H9 (cell line): ENCODE measurements around the gene HOXC11. TPM values are rescaled to one million over a fixed set of nuclear protein-coding genes. Genes with fewer than 3 reads are reported as not detected.

Source experiments
- DNase-seq: peaks from one replicate; pipeline ENCODE4 v3.0.0-alpha.2; 2017
- H2AFZ ChIP-seq: one replicate; pipeline ENCODE4 v1.6.1; 2013; ENCODE audit warnings: mild to moderate bottlenecking, low read length, control low read depth, moderate library complexity
- H2AK5ac ChIP-seq: 2 replicates; pipeline ENCODE4 v1.6.1; 2013; ENCODE audit warnings: low read length, control low read depth, mixed read lengths; ENCODE audit not compliant: insufficient read length
- H2BK120ac ChIP-seq: one replicate; pipeline ENCODE4 v1.6.1; 2013; ENCODE audit warnings: low read depth, mild to moderate bottlenecking, low read length, control low read depth, inconsistent platforms; ENCODE audit not compliant: poor library complexity, severe bottlenecking
- H2BK12ac ChIP-seq: 2 replicates; pipeline ENCODE4 v1.6.1; 2013; ENCODE audit warnings: low read length, control low read depth, mixed read lengths, low read depth; ENCODE audit not compliant: insufficient read length
- H2BK15ac ChIP-seq: 2 replicates; pipeline ENCODE4 v1.6.1; 2013; ENCODE audit warnings: low read depth, low read length, control low read depth
- H2BK20ac ChIP-seq: one replicate; pipeline ENCODE4 v1.6.1; 2013; ENCODE audit warnings: low read depth, mild to moderate bottlenecking, low read length, control low read depth, inconsistent platforms; ENCODE audit not compliant: poor library complexity, severe bottlenecking
- H2BK5ac ChIP-seq: 2 replicates; pipeline ENCODE4 v1.6.1; 2013; ENCODE audit warnings: low read length, control low read depth, mixed read lengths; ENCODE audit not compliant: insufficient read length
- H3K14ac ChIP-seq: 2 replicates; pipeline ENCODE4 v1.6.1; 2013; ENCODE audit warnings: low read length, control low read depth; ENCODE audit not compliant: insufficient read depth
- H3K18ac ChIP-seq: 2 replicates; pipeline ENCODE4 v1.6.1; 2013; ENCODE audit warnings: low read depth, mild to moderate bottlenecking, mixed read lengths, low read length, control low read depth; ENCODE audit not compliant: insufficient read length
- H3K23ac ChIP-seq: 2 replicates; pipeline ENCODE4 v1.6.1; 2013; ENCODE audit warnings: low read length, control low read depth, mixed read lengths, low read depth; ENCODE audit not compliant: insufficient read length
- H3K23me2 ChIP-seq: 2 replicates; pipeline ENCODE4 v1.6.1; 2013; ENCODE audit warnings: low read depth, mild to moderate bottlenecking, mixed read lengths, low read length, control low read depth; ENCODE audit not compliant: insufficient read length, poor library complexity, severe bottlenecking
- H3K27ac ChIP-seq: 2 replicates; pipeline ENCODE4 v1.5.1; 2013; ENCODE audit warnings: low read length, control low read depth, mixed read lengths, low read depth; ENCODE audit not compliant: insufficient read length
- H3K27me3 ChIP-seq: 2 replicates; pipeline ENCODE4 v1.6.1; 2013; ENCODE audit warnings: low read length, control low read depth, inconsistent platforms; ENCODE audit not compliant: insufficient read depth
- H3K4ac ChIP-seq: 2 replicates; pipeline ENCODE4 v1.6.1; 2013; ENCODE audit warnings: low read depth, mild to moderate bottlenecking, control low read depth, inconsistent platforms, low read length, moderate library complexity
- H3K4me1 ChIP-seq: 2 replicates; pipeline ENCODE4 v1.6.1; 2013; ENCODE audit warnings: low read length, control low read depth, inconsistent platforms; ENCODE audit not compliant: insufficient read depth
- H3K4me2 ChIP-seq: 2 replicates; pipeline ENCODE4 v1.6.1; 2013; ENCODE audit warnings: low read length, control low read depth, mixed read lengths; ENCODE audit not compliant: insufficient read length, insufficient read depth
- H3K56ac ChIP-seq: 2 replicates; pipeline ENCODE4 v1.6.1; 2013; ENCODE audit warnings: low read depth, mild to moderate bottlenecking, mixed read lengths, low read length, control low read depth; ENCODE audit not compliant: insufficient read length
- H3K79me1 ChIP-seq: 2 replicates; pipeline ENCODE4 v1.6.1; 2013; ENCODE audit warnings: low read depth, mild to moderate bottlenecking, moderate library complexity, low read length, control low read depth, inconsistent platforms; ENCODE audit not compliant: insufficient read depth, poor library complexity, severe bottlenecking
- H3K79me2 ChIP-seq: 2 replicates; pipeline ENCODE4 v1.6.1; 2013; ENCODE audit warnings: low read length, control low read depth, inconsistent platforms; ENCODE audit not compliant: insufficient read depth
- H3K9ac ChIP-seq: 2 replicates; pipeline ENCODE4 v1.6.1; 2013; ENCODE audit warnings: low read length, control low read depth, mixed read lengths; ENCODE audit not compliant: insufficient read length; ENCODE audit errors: extremely low read depth
- H3K9me3 ChIP-seq: one replicate; pipeline ENCODE4 v1.6.1; 2013; ENCODE audit warnings: low read depth, low read length, inconsistent platforms; ENCODE audit not compliant: control insufficient read depth
- H3T11ph ChIP-seq: one replicate; pipeline ENCODE4 v1.6.1; 2013; ENCODE audit warnings: mild to moderate bottlenecking, low read length, control low read depth, inconsistent platforms
- H4K20me1 ChIP-seq: one replicate; pipeline ENCODE4 v1.6.1; 2013; ENCODE audit not compliant: control insufficient read depth, insufficient read length, insufficient read depth
- H4K5ac ChIP-seq: 2 replicates; pipeline ENCODE4 v1.6.1; 2013; ENCODE audit warnings: low read depth, mild to moderate bottlenecking, mixed read lengths, low read length, control low read depth; ENCODE audit not compliant: insufficient read length
- H4K8ac ChIP-seq: replicated peaks from 2 replicates; pipeline ENCODE4 v1.6.1; 2013; ENCODE audit warnings: low read length, control low read depth, mixed read lengths, low read depth; ENCODE audit not compliant: insufficient read length
- H4K91ac ChIP-seq: 2 replicates; pipeline ENCODE4 v1.6.1; 2013; ENCODE audit warnings: low read depth, mild to moderate bottlenecking, moderate library complexity, mixed read lengths, low read length, control low read depth; ENCODE audit not compliant: insufficient read length
- H3K27ac Mint-ChIP-seq, 3 experiments: 2 replicates in 2 of 3; 3 replicates in 1 of 3; pipeline ENCODE4 v1.8.0; 2020 to 2021; ENCODE audit warnings: mixed read lengths in 3 of 3, mild to moderate bottlenecking in 1 of 3, moderate library complexity in 1 of 3
- H3K27me3 Mint-ChIP-seq: 2 replicates; pipeline ENCODE4 v1.8.0; 2021; ENCODE audit warnings: low read depth, mild to moderate bottlenecking, moderate library complexity, mixed read lengths
- H3K36me3 Mint-ChIP-seq, 3 experiments: 2 replicates in 2 of 3; 3 replicates in 1 of 3; pipeline ENCODE4 v1.8.0; 2020 to 2021; ENCODE audit warnings: low read depth in 3 of 3, mixed read lengths in 3 of 3; ENCODE audit not compliant: insufficient read depth in 1 of 3
- H3K4me1 Mint-ChIP-seq, 2 experiments: 2 replicates each; pipeline ENCODE4 v1.8.0; 2020; ENCODE audit warnings: mixed read lengths in 2 of 2
- H3K4me3 Mint-ChIP-seq, 2 experiments: 2 replicates in 1 of 2; 3 replicates in 1 of 2; pipeline ENCODE4 v1.8.0; 2020 to 2021; ENCODE audit warnings: mild to moderate bottlenecking in 2 of 2, mixed read lengths in 2 of 2, moderate library complexity in 1 of 2
- H3K9me3 Mint-ChIP-seq, 2 experiments: 2 replicates in 1 of 2; 3 replicates in 1 of 2; pipeline ENCODE4 v1.8.0; 2020; ENCODE audit warnings: mild to moderate bottlenecking in 2 of 2, mixed read lengths in 2 of 2, moderate library complexity in 1 of 2
- CTCF ChIP-seq: fragments of 200-600 bp; sonication (generic); conservative IDR thresholded peaks from 3 replicates; pipeline ENCODE4 v1.8.0; 2021; ENCODE audit warnings: antibody characterized with exemption, mild to moderate bottlenecking
- WGBS: extraction: QIAGEN DNeasy Blood & Tissue Kit; methylation state at CpG from one replicate; pipeline ENCODE4 v1.1.7; 2013; ENCODE audit warnings: missing lambda C conversion rate, low lambda C conversion rate, mixed read lengths; ENCODE audit not compliant: insufficient read length; ENCODE audit errors: extremely low coverage; 5-methylcytosine and 5-hydroxymethylcytosine counted together
- total RNA-seq: library from RNA; stranded (reverse); gene quantifications from 2 replicates; pipeline ENCODE4 v1.2.1, GENCODE V29; 2021

HOXC11 gene
- total RNA-seq, 1 experiment from 2014 or later, result not detected

- H2BK5ac ChIP-seq, result no peak overlapping the region
- H3K79me2 ChIP-seq, result no peaks in the 10 kb centered on the region
- no peak for DNase-seq
- TF ChIP-seq CTCF, result no peak
- no peaks in the 10 kb centered on the region for H3K79me1 ChIP-seq
- H3K56ac ChIP-seq, result no peak overlapping the region
- H2BK120ac ChIP-seq, result no peak overlapping the region
- no peak overlapping the region for H3K18ac ChIP-seq
- no peak overlapping the region for H3K4me2 ChIP-seq
- H3K27ac ChIP-seq, result no peak overlapping the region
- H2AK5ac ChIP-seq, result no peak overlapping the region
- Mint-ChIP-seq H3K4me1 (peaks cover 3 to 11% of the 10 kb centered on the region in 2 experiments; a peak in 2 of 4 replicates), H3K9me3 (peaks cover 3 to 11% of the 10 kb centered on the region in 2 experiments; a peak in 4 of 5 replicates), H3K27ac (no peak overlapping the region), H3K27me3 (peaks cover 100% of the 10 kb centered on the region), H3K36me3 (no peaks in the 10 kb centered on the region; a peak in 2 of 7 replicates), H3K4me3 (no peak overlapping the region)
- peaks cover 96% of the 10 kb centered on the region for H3K27me3 ChIP-seq
- H2BK20ac ChIP-seq, result no peak overlapping the region
- H2BK15ac ChIP-seq, result no peak overlapping the region
- H3K14ac ChIP-seq, result no peak overlapping the region
- WGBS, result no CpG with 5 or more reads among the region's 4 CpGs
- H3K4me1 ChIP-seq, result no peaks in the 10 kb centered on the region
- no peaks in the 10 kb centered on the region for H3K9me3 ChIP-seq
- H3K23ac ChIP-seq, result no peak overlapping the region
- H3T11ph ChIP-seq, result no peak overlapping the region
- no peak overlapping the region for H4K91ac ChIP-seq
- H3K4ac ChIP-seq, result no peak overlapping the region
- H2AFZ ChIP-seq, result no peak overlapping the region
- H4K20me1 ChIP-seq, result no peaks in the 10 kb centered on the region
- no peak overlapping the region for H4K5ac ChIP-seq
- H3K9ac ChIP-seq, result no peak overlapping the region
- H2BK12ac ChIP-seq, result no peak overlapping the region
- H3K23me2 ChIP-seq, result no peaks in the 10 kb centered on the region
- no peak overlapping the region for H4K8ac ChIP-seq
Observed at GRCh38 chr12:53987787-53988230, 14.9 kb downstream of the HOXC11 start.
